GM12801 (cell line): Measurements from ENCODE around the gene SHMT2.

Source experiments
- TF ChIP-seq, protein P1 (sequence below): IDR thresholded peaks from one replicate; pipeline ENCODE4 v1.5.1; 2011; ENCODE audit warnings: control low read depth; ENCODE audit not compliant: insufficient read length; ENCODE audit errors: extremely low read depth

The SHMT2 gene

DNA sequence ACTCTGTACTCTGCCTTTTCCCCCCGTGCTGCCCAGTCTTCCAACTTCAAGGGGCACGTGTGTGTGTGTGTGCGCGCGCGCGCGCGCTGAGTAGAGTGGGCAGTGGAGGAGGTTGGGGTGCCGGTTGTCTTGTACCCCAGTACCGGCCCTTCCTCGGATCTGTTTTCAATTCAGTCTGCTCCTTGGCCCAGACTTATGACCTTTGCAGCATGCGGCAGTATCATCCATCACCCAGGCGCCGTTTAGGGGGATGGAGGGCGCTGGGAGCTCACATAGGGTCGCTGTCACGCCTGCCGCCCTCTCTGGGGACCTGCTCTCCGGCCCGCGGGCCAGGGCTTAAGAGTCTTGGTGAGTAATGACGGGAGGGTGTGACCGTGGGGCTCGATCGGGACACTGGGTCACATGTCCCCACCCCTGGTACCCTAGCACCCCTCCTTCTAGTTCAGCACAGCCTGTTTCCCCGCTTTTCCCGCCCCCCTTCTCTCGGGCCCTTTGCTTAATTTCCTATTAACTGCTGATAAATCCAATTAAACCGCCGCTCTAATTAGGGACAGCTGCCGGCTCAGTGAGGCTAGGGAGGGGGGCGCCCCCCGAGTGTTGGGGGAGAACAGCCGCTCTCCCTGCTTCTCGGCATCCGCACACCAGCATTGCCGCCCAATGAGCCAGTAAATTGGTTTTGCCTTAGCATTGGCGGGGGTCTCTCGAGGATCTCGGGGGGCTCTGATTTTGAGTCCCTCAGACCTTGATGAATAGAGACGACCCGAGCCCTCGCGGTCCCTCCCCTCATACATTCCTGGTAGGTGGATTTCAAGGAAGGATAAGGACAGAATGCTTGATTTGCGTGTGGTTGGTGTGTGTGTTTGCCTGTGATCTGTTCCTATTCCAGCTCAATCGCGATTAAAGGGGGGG lies 12.1 kb downstream of the SHMT2 start:
- TF ChIP-seq, protein P1, sequence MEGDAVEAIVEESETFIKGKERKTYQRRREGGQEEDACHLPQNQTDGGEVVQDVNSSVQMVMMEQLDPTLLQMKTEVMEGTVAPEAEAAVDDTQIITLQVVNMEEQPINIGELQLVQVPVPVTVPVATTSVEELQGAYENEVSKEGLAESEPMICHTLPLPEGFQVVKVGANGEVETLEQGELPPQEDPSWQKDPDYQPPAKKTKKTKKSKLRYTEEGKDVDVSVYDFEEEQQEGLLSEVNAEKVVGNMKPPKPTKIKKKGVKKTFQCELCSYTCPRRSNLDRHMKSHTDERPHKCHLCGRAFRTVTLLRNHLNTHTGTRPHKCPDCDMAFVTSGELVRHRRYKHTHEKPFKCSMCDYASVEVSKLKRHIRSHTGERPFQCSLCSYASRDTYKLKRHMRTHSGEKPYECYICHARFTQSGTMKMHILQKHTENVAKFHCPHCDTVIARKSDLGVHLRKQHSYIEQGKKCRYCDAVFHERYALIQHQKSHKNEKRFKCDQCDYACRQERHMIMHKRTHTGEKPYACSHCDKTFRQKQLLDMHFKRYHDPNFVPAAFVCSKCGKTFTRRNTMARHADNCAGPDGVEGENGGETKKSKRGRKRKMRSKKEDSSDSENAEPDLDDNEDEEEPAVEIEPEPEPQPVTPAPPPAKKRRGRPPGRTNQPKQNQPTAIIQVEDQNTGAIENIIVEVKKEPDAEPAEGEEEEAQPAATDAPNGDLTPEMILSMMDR, result no peak

DNA sequence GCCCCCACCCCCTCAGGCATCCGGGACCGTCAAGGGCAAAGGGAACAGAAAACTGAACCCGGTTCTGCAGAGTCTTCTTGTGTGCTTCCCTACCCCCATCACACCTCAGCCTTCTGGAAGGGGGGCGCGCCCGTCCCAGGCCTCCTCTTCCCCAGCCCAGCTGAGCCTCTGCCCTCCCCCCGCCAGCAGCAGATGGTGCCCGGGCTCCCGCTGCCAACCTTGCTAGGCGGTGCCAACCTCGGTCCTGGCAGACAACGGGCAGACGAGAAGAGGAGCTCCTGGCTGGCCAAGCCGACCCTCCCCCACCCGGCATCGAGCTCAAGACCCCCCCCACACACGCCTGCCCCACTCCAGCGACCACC lies 12.8 kb downstream of the SHMT2 start:
- TF ChIP-seq, protein P1, result no peak

DNA sequence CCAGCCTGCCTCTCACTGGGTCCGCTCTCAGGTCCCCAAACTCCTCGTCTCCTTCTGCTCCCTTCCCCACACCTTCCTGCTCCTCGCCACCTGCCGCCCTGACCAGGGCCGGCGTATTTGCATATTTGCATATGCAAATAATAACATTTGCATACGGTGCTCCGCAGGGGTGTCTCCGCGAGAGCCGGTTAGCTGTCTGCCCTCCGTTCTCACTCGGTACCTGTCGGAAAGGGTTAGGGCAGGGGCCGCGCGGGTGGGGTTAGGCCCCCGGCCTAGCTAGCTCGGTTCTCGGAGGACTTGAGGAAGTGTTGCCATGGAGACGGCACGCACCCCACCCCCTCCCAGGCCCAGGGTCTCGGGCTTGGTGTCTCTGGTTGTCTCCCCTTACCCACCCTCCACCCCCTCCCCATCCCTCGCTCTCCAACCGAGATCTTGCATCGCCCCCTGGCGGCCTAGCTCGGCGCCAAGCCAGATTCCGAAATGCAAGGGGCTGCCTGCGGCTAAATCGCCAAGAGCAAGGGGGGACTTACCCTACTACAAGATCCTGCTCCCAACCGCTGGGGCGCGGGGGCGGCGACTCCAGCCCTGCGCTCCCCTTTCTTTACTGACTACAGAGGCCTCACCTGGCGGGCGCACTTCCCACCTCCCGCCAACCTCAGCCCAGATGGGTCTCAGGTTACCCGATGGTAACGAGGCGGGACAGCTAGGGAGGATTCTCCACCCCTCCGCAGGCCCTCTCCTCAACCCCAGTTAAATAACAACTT lies 13.4 kb downstream of the SHMT2 start:
- TF ChIP-seq, protein P1, result no peak

DNA sequence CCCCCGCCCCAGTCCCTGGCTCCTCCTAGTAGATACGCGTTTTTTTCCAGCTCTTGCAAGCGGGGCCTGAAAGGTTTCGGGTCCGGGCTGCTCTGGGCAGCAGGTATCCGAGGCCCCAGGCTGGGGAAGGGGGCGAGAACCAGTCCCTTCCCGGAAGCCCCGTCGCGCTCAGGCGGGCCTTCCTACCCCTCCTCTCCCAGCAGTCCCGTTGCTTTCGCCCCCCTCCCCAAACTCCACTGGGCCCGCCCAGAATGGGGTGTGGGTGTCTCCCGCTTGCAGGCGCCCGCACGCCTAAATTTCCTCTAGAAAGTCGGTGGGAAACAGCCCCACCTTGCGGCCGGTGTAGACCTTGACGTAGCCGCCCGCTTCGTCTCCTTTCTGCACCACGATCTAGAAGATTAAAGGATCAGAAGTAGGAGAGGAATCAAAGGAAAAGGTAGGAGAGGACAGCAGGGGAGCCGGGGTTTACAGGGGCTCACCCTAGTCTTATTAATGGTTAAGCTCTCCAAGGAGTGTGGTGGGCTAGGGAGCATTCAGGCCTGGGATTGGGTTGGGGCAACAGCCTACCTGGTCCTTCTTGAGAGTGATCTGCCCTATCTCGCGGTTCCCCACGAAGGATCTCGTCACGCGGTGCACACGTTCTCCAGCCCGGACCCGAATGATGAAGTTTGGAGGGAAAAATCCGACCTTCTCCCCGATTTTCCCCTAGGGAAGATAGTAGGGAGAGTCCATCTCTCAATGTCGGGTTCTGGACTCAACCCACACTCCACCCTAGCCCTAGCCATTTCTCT lies 14.2 kb downstream of the SHMT2 start:
- TF ChIP-seq, protein P1, result no peak

DNA sequence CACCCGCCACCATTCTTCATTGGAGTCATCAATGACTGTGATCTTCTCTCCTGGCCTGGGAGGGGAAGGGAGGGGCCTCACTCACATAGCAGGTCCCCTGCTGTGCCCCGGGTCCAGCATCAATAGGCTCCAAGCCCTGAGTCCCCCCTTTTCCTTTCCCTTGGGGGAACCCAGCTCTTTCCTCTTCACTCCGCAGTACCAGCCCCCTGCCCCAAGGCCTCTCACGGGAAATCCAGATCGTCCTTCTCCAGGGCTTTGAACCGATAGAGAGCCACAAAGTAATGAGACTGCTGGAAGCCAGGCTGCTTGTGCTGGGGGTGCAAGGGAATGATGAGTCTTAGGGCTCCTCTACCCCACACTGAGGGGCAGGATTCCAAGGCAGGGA lies 14.8 kb downstream of the SHMT2 start:
- TF ChIP-seq, protein P1, result no peak

DNA sequence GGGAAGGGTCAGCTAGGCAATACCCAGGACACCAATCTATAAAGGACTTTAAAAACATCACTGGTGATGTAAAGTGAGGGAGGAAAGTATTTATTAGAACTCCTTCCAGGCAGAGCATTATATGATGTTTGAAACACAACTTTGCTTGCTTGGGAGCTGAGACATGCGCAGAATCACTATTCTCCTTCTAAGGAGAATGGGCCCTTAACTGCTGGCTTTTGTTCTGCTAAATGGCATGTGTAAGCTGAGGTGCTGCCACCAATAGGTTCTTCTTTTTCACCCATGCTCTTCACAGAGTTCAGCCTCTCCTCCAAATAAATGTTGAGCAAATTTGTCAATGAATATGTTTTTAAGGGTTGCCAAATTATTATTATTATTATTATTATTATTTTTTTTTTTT lies 17.5 kb downstream of the SHMT2 start:
- TF ChIP-seq, protein P1, result no peak

DNA sequence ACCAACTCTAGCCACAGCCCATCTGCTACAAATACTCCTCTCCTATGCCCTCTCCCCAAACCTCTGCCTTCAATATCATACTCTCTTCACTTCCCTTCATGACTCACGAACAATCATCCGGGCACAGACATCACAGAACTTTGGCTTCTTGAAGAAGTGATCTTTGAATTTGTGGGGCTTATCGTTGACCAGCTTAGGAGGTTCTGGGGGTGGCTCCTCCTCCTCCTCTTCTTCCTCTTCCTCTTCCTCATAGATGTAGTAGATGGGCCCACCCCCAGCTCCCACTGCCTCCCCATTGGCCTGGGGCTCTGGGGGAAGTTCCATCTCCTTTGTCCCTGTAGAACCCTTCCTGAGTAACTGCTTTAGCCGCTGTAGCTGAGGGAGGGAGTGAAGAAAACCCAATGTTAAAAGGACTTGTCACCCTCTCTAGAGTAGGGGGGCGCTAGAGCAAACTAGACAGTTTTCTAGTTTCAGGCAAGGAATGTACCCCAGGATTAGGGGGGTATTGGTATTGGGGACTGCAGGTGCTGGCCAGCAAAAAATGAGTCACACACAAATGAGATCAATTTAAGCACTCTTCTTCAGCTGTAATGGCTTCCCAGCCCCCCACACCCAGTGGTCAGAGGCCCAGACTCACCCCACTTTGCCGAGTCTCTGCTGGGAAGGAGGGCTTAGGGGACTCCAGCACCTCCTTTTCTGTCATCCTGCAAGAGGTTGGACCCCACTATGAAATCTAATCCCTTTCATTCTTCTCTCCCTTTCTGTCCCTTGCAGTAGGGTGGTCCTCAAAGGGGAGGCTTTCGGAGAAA lies 19.6 kb downstream of the SHMT2 start:
- TF ChIP-seq, protein P1, result no peak
